Nephron progenitor cell (in vitro differentiated cells): ENCODE results near the gene FBXO15.

Experiments used
- DNase-seq: peaks from one replicate; pipeline ENCODE4 v3.0.0; 2021
- H3K27ac Mint-ChIP-seq: 2 replicates; pipeline ENCODE4 v1.8.0; 2021; ENCODE audit warnings: mild to moderate bottlenecking, moderate library complexity, mixed read lengths
- H3K27me3 Mint-ChIP-seq: 2 replicates; pipeline ENCODE4 v1.8.0; 2021; ENCODE audit warnings: mild to moderate bottlenecking, low read depth, mixed read lengths; ENCODE audit not compliant: poor library complexity
- H3K36me3 Mint-ChIP-seq: 2 replicates; pipeline ENCODE4 v1.8.0; 2021; ENCODE audit warnings: low read depth, mixed read lengths
- H3K4me1 Mint-ChIP-seq: 2 replicates; pipeline ENCODE4 v1.8.0; 2021; ENCODE audit warnings: mixed read lengths
- H3K4me3 Mint-ChIP-seq: 2 replicates; pipeline ENCODE4 v1.8.0; 2021; ENCODE audit warnings: mild to moderate bottlenecking, moderate library complexity, mixed read lengths
- H3K9me3 Mint-ChIP-seq: 2 replicates; pipeline ENCODE4 v1.8.0; 2021; ENCODE audit warnings: mild to moderate bottlenecking, moderate library complexity, mixed read lengths
- TF ChIP-seq, protein P1 (sequence below): fragments of 200-600 bp; sonication (generic); IDR thresholded peaks from 2 replicates; pipeline ENCODE4 v1.5.0; 2021; ENCODE audit warnings: antibody characterized with exemption

The FBXO15 gene

GRCh38 chr18:74152270-74152669 is 4.6 kb upstream of the FBXO15 start:
- H3K4me1 Mint-ChIP-seq = peaks cover 62% of the 10 kb centered on the region
- H3K9me3 Mint-ChIP-seq = no peaks in the 10 kb centered on the region
- H3K27ac Mint-ChIP-seq = peak overlapping the region; percentile 45
- no peak overlapping the region for H3K4me3 Mint-ChIP-seq
- TF ChIP-seq, protein P1, sequence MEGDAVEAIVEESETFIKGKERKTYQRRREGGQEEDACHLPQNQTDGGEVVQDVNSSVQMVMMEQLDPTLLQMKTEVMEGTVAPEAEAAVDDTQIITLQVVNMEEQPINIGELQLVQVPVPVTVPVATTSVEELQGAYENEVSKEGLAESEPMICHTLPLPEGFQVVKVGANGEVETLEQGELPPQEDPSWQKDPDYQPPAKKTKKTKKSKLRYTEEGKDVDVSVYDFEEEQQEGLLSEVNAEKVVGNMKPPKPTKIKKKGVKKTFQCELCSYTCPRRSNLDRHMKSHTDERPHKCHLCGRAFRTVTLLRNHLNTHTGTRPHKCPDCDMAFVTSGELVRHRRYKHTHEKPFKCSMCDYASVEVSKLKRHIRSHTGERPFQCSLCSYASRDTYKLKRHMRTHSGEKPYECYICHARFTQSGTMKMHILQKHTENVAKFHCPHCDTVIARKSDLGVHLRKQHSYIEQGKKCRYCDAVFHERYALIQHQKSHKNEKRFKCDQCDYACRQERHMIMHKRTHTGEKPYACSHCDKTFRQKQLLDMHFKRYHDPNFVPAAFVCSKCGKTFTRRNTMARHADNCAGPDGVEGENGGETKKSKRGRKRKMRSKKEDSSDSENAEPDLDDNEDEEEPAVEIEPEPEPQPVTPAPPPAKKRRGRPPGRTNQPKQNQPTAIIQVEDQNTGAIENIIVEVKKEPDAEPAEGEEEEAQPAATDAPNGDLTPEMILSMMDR = no peak
- DNase-seq = no peak
- peaks cover 36% of the 10 kb centered on the region for H3K36me3 Mint-ChIP-seq
- peaks cover 3% of the 10 kb centered on the region for H3K27me3 Mint-ChIP-seq

GRCh38 chr18:74149878-74150277 is 2.2 kb upstream of the FBXO15 start:
- H3K27ac Mint-ChIP-seq = no peak overlapping the region

GRCh38 chr18:74148543-74149070 is 973 bp upstream of the FBXO15 start:
- no peak for DNase-seq
- Mint-ChIP-seq H3K36me3 (peaks cover 26% of the 10 kb centered on the region), H3K4me1 (peaks cover 60% of the 10 kb centered on the region), H3K27ac (peak overlapping the region; percentile 80), H3K4me3 (peak overlapping the region; percentile 99), H3K27me3 (peaks cover 14% of the 10 kb centered on the region), H3K9me3 (no peaks in the 10 kb centered on the region)
- TF ChIP-seq, protein P1 = no peak

More at GRCh38 chr18:74149878-74150277, 2.2 kb upstream of the FBXO15 start:
- H3K9me3 Mint-ChIP-seq = no peaks in the 10 kb centered on the region
- H3K27me3 Mint-ChIP-seq = peaks cover 14% of the 10 kb centered on the region
- DNase-seq = no peak
- peak overlapping the region; percentile 99 for H3K4me3 Mint-ChIP-seq
- TF ChIP-seq, protein P1 = no peak
- H3K4me1 Mint-ChIP-seq = peaks cover 60% of the 10 kb centered on the region
- H3K36me3 Mint-ChIP-seq = peaks cover 26% of the 10 kb centered on the region

DNA sequence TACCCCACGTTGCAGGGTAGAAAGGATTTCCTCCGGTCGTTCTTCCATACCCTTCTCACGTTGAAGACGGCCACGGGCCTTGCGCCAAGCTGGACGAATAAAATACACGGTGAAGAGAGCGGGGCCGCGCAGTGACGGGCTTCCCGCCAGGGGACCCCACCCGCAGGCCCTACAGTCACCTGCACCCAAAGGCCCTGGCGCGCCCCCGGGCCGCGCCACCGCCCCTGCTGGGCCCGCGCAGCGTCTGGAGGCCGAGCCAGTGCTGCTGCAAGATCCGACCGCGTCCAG is 199 bp downstream of the FBXO15 start:
- TF ChIP-seq, protein P1 = no peak

GRCh38 chr18:74146756-74147155 is 878 bp downstream of the FBXO15 start:
- TF ChIP-seq, protein P1 = no peak
- DNase-seq = no peak
- Mint-ChIP-seq H3K27ac (no peak overlapping the region), H3K36me3 (peaks cover 12% of the 10 kb centered on the region), H3K9me3 (no peaks in the 10 kb centered on the region), H3K4me3 (peak overlapping the region; percentile 99), H3K27me3 (peaks cover 14% of the 10 kb centered on the region), H3K4me1 (peaks cover 46% of the 10 kb centered on the region)

More for the DNA sequence above, 199 bp downstream of the FBXO15 start:
- H3K27ac Mint-ChIP-seq = no peak overlapping the region
- H3K4me1 Mint-ChIP-seq = peaks cover 51% of the 10 kb centered on the region
- peaks cover 16% of the 10 kb centered on the region for H3K36me3 Mint-ChIP-seq
- H3K9me3 Mint-ChIP-seq = no peaks in the 10 kb centered on the region
- peak overlapping the region; percentile 99 for H3K4me3 Mint-ChIP-seq
- DNase-seq = no peak
- peaks cover 14% of the 10 kb centered on the region for H3K27me3 Mint-ChIP-seq

DNA sequence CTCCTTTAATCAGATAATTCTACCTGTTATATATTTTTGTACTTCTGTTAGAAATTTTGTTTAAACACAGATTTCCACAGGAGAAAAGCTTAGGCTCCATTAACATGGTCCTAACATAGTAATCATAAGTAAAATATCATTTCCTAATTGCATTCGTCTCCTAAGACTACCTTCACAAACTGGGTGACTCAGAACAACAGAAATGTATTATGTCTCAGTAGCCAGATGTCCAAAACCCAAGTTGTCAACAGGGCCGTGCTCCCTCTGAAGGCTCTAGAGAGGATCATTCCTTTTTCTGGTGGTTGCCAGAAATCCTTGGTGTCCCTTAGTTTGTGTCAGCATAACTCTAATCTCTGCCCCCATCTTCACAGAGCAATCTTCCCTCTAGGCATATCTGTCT is 5.4 kb downstream of the FBXO15 start:
- Mint-ChIP-seq H3K4me1 (peaks cover 21% of the 10 kb centered on the region), H3K9me3 (no peaks in the 10 kb centered on the region), H3K27me3 (peaks cover 22% of the 10 kb centered on the region), H3K27ac (no peak overlapping the region), H3K36me3 (no peaks in the 10 kb centered on the region), H3K4me3 (no peak overlapping the region)
- TF ChIP-seq, protein P1 = no peak
- DNase-seq = no peak
